Fibroblast of villous mesenchyme (primary cell): ENCODE data around the gene MRGPRG. TPM values are rescaled to one million over a fixed set of nuclear protein-coding genes. Genes with fewer than 3 reads are reported as not detected.

Experiments used
- DNase-seq: peaks from one replicate; pipeline ENCODE4 v3.0.0-alpha.2; 2010; ENCODE audit warnings: low read depth
- H3K4me3 ChIP-seq: 2 replicates; pipeline ENCODE4 v1.5.1; 2011; ENCODE audit warnings: low read depth, mild to moderate bottlenecking, low read length
- total RNA-seq: library from RNA; depleted of rRNA; stranded (reverse); fragments of >200 nt; gene quantifications from 2 replicates; pipeline ENCODE4 v1.2.3, GENCODE V29; 2012
- TF ChIP-seq, protein P1 (sequence below): IDR thresholded peaks from 2 replicates; pipeline ENCODE4 v1.5.1; 2012; ENCODE audit warnings: low read depth, mild to moderate bottlenecking, low read length; ENCODE audit not compliant: insufficient read depth

The MRGPRG gene
- total RNA-seq, 1 donor = not detected

DNA sequence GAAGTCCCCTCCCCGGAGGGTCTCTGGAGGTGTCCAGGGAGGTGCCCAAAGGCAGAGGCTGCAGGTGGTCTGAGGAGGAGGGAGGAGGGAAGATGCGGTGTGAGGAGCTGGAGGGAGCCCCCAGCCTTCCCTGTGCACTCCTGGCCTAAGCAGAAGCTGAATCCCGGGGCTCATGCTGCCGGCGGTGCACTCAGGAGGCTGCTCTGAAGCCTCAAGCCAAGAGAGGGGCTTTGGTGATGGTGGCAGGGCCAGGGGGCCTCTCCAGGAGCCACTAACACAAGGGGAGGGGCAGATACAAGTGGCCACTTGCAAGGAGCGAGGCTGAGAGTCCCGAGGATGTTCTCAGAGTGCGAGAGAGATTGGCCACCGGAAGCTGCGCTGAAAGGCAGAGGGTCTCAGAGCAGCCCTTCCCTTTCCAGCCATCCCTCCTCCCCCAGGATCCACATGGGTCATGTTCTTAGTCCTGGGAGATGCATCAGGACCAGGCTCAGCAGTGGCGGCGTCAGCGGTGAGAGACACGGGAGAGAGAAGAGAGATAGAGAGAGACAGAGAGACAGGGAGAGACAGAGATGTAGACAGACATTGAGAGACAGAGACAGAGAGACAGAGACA lies 774 bp upstream of the MRGPRG start:
- DNase-seq = no peak
- TF ChIP-seq, protein P1, sequence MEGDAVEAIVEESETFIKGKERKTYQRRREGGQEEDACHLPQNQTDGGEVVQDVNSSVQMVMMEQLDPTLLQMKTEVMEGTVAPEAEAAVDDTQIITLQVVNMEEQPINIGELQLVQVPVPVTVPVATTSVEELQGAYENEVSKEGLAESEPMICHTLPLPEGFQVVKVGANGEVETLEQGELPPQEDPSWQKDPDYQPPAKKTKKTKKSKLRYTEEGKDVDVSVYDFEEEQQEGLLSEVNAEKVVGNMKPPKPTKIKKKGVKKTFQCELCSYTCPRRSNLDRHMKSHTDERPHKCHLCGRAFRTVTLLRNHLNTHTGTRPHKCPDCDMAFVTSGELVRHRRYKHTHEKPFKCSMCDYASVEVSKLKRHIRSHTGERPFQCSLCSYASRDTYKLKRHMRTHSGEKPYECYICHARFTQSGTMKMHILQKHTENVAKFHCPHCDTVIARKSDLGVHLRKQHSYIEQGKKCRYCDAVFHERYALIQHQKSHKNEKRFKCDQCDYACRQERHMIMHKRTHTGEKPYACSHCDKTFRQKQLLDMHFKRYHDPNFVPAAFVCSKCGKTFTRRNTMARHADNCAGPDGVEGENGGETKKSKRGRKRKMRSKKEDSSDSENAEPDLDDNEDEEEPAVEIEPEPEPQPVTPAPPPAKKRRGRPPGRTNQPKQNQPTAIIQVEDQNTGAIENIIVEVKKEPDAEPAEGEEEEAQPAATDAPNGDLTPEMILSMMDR = no peak

DNA sequence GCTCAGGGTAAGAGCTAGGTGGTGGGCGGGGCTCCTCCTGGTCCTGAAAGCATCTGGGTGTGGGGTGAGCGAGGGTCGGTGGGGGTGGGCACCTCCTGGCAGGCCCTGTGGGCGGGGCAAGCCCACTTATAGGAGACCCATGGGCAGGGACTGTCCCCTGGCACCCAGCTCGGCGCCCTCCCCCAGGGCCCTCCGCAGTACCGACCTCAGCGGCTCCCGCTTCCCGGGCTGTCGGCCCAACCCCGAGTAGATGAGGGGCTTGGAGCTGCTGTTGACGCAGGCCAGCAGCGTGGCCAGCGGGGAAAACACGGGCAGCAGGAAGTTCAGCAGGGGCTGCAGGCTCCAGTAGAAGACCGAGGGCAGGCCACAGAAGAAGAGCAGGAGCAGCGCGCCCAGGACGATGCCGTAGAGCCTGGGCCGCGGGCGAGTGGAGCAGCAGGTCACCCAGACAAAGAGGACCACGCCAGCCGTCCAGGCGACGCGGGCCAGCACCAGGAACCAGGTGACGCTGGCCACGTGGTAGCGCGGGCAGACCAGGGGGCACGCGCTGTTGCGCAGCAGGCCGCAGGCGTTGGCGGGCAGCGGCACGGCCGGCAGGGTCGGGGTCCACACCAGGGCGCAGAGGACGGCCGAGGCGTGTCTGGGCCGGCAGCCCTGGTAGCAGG lies 663 bp downstream of the MRGPRG start:
- TF ChIP-seq, protein P1 = no peak
- DNase-seq = no peak
- no peak overlapping the region for H3K4me3 ChIP-seq

More for the DNA sequence above, 774 bp upstream of the MRGPRG start:
- H3K4me3 ChIP-seq = no peak overlapping the region

DNA sequence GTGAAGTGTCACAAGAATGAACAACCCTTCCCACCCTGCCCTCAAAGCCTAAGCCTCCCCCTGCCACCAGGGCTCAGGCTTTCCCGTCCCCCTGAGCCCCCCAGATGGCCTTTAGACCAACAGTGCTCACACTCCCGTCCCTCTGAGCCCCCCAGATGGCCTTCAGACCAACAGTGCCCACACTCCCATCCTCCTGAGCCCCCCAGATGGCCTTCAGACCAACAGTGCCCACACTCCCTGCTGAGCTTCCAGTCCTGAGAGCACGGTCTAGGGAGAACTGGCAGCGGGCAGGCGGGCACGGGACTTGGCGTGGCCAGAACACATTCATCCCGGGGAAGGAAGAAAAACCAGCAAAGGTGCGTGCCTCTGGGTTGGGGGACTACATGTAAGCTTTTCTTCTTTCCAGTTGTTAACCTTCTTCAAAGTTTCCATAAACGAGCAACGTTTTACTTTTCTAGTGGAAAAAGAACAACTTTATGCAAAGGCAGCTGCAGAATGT lies 2.5 kb downstream of the MRGPRG start:
- no peak overlapping the region for H3K4me3 ChIP-seq
- TF ChIP-seq, protein P1 = no peak
- DNase-seq = no peak

DNA sequence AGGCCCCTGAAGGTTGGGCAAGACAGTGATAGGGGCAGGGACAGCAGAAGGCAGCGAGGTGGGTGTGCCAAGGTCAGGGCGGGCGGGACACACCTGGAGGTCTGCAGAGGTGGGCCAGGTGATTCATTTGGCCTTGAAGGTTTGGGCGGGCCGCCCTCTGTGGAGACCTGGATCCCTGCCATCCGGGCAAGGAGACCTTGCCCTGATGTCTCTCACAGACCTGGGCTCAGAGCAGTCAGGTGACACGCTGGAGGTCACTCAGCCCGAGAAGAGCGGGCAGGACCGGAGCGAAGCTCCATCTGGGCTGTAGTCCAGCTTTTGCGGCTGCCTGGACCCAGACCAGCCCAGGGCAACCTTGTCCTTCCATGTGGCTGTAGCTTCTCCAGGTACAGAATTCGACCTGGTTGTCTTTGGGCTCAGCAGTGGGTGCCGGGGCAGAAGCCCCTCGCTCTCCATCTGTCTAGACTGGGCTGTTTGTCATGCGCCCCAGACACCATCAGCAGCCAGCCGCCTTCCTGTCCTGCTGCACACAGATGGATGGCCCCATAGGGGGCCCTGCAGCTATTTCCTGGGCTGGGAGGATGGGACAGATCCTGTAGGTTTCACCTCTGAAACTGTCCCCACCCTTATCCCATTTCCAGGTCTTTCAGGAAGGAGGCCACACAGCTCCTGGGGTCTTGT lies 3.1 kb downstream of the MRGPRG start:
- DNase-seq = no peak
- no peak overlapping the region for H3K4me3 ChIP-seq
- TF ChIP-seq, protein P1 = no peak

DNA sequence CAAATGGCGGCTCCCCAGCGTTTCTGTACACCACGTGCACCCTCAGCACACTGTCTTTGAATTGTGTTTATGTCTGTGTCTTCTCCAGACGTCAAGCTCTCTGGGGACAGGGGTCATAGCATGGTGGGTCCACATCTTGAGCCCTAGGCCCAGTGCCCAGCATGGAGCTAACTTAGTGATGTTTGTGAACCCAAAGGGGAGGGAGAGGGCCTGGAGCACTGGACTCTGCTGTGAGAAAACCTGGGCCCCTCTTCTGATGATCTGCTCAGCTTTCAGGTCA lies 4.3 kb downstream of the MRGPRG start:
- TF ChIP-seq, protein P1 = no peak
- H3K4me3 ChIP-seq = no peak overlapping the region
- DNase-seq = no peak

DNA sequence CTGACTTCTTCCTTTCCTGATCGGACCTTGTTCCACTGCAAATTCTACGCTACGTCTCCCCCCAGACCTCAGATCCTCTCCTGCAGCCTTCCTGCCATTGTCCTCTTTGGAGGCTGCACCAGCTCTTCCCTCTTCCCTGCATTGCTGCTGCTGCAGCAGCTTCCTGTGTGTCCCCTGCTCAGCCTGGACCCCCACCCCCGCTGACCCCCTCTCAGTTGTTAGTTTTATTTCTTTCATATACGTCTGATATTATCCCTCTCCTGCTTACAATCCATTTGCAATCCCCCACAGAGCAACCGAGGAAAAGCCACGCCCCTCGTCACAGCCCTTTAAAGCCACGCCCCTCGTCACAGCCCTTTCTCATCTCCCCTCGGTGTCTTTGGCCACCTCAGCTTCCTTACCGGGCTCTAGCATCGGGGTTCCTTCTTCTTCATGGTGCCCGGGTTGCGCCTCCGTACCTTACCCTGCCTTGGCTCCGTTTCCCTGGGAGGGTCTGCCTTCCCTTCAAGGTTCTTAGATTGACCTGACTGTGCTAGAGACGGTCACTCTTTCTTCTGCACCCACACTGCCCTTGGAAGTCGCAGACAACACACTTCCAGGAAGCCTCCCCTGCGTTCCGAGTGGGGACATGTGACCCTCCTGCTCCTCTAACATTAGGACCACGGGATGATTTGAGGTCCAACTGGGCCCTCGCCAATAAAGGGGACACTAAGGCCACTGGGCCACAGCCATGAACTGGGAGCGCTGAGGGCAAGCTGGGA lies 4.8 kb downstream of the MRGPRG start:
- no peak overlapping the region for H3K4me3 ChIP-seq
- DNase-seq = no peak
- TF ChIP-seq, protein P1 = no peak
